GM11168 (cell line): Measurements from ENCODE around the gene IGF2BP2.
"Not testable (repeated sequence)": the region's sequence is repeated elsewhere in the genome, so short reads cannot be mapped to it uniquely, and the experiment has no call there.

Experiments used
- in situ Hi-C: fragments of 300-500 bp; cut with MboI; formaldehyde crosslinking; loops from one replicate; pipeline ENCODE4 v1.12.0; 2022; ENCODE audit warnings: low sequenced_read_pairs; ENCODE audit not compliant: unreplicated experiment

Gene IGF2BP2

DNA sequence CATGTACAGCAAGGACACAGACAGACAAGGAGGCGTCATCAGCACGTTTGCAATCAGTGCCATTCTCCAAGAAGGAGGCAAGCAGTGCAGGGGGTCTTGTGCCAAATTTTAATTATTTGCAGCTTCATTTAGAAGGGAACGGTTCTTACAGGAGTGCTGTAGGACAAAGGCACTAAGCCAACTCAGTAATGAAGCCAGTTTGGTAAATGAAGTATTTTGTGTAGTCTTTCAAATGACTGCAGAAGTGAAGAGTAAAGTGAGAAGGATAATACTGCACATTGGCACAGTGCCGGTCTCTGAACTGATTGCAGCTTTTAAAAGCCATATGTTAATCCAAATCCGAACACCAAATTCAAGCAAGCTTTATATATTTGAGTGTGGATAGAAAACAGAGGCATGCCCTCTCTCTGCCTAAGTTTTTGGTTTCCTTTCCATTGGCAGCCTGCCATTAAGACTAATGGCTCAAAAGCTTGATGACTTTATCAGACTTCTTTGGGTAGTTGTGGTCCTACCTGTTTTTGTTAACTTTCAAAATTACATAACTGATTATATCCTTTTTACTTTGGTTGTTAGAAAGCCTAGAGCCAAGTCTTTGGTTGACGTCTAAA lies 137.5 kb downstream of the IGF2BP2 start:
- in situ Hi-C loops: no loop called here

DNA sequence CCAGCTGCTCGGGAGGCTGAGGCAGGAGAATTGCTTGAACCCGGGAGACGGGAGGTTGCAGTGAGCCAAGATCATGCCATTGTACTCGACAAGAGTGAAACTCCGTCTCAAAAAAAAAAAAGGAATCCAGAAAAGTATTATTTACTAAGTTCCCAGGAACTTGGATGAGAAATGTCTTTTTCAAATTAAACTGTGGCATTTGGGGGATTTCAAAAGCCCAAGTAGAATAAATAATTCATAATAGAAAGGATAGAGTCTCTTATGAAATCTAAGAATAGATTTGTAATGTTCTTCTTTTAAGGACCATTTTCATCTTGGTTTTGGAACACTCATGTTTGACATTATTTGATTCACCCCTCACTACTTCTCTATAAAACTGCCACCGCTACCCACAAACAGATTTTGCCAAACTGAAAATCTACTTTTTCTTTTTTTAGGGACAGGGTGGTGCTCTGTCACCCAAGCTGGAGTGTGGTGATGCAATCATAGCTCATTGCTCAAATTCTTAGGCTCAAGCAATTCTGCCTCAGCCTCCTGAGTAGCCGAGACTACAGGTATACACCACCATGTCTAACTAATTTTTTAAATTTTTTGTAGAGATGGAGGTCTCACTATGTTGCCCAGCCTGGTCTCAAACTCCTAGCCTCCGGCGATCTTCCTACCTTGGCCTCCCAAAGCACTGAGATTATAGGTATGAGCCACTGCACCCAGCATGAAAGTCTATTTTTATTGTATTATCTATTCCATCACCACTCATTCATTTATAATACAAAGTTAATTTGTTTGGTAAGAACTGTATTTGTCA lies 139.4 kb downstream of the IGF2BP2 start:
- in situ Hi-C loops: no loop called here

DNA sequence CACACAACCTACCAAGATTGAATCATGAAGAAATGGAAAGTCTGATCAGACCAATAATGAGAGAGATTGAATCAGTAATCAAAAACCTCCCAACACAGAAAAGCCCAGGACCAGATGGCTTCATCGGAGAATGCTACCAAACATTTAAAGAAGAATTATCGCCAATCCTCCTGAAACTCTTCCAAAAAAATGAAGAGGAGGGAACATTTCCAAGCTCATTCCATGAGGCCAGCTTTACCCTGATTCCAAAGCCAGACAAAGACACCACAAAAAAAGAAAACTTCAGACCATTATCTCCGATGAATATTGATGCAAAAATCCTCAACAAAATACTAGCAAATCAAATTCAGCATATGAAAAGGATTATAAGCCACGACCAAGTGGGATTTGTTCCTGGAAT lies 144.6 kb downstream of the IGF2BP2 start:
- in situ Hi-C loops: no loop called here

DNA sequence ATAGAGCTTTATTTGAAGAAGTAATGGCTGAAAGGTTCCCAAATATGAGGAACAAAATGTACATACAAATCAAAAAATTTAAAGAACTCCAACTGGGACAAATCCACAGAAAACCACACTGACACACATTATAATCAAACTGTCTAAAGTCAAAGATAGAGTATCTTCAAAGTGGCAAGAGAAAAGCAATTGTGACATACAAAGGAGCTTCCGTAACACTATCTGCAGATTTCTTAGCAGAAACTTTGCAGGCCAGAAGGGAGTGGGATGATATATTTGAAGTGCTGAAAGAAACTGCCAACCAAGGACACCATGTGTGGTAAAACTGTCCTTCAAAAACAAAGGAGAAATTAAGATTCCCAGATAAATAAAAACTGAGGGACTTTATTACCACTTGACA lies 146.8 kb downstream of the IGF2BP2 start:
- in situ Hi-C loops: loop anchor here (5.0 kb wide), 1 partner anchor 84 kb away; no protein-coding TSS in a partner anchor

GRCh38 chr3:185677146-185677829 lies 147.6 kb downstream of the IGF2BP2 start:
- in situ Hi-C loops: loop anchor here (5.0 kb wide), 1 partner anchor 85 kb away; no protein-coding TSS in a partner anchor

GRCh38 chr3:185667574-185667973 lies 157.3 kb downstream of the IGF2BP2 start:
- in situ Hi-C loops: no loop called here

DNA sequence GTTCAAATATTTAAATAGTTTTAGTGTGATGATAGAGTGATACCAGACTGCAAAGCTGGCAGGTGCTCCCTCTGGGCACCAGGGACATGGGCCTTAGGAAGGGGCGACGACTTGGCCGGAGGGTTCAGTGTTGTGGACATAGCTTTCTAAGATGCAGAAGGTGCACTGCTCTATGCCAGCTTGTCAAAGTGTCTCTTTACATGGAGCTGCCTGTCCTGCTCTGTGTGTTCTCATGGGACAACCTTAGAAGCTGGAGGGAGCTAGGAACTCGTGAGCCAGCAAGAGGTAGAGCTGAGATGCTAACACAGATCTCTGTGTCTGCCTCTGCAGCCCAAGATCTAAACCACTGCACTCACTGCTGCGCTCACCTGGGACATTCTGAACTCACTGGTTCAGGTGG lies 160.9 kb downstream of the IGF2BP2 start:
- in situ Hi-C loops: no loop called here

DNA sequence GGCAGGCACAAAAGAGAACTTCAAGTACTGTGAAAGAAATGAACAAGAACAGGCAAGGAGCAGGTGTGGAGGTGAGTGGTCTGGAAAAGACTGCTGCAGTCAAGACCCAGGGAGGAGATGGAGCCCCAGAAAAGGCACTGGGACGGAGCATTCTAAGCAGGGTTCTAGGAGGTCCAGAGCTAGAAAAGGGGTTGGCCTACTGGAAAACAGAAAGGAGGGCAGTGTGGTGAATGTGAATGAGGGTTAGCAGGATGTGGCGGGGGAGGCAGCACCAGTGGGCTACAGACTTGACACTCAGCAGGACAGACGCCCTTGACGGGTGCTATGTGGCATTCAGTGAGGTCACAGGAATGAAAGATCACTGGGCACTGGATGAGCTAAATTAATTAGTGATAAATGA lies 163.1 kb downstream of the IGF2BP2 start:
- in situ Hi-C loops: no loop called here

DNA sequence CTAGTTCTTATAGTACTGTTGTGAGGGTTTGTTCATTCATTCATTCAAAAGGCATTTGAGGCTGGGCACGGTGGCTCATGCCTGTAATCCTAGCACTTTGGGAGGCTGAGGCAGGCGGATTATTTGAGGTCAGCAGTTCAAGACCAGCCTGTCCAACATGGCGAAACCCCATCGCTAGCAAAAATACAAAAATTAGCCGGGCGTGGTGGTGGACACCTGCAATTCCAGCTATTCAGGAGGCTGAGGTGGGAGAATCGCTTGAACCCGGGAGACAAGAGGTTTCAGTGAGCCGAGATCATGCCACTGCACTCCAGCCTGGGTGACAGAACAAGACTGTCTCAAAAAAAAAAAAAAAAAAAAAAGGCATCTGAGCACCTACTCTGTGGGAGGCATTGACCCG lies 163.5 kb downstream of the IGF2BP2 start:
- in situ Hi-C loops: not testable (repeated sequence)

DNA sequence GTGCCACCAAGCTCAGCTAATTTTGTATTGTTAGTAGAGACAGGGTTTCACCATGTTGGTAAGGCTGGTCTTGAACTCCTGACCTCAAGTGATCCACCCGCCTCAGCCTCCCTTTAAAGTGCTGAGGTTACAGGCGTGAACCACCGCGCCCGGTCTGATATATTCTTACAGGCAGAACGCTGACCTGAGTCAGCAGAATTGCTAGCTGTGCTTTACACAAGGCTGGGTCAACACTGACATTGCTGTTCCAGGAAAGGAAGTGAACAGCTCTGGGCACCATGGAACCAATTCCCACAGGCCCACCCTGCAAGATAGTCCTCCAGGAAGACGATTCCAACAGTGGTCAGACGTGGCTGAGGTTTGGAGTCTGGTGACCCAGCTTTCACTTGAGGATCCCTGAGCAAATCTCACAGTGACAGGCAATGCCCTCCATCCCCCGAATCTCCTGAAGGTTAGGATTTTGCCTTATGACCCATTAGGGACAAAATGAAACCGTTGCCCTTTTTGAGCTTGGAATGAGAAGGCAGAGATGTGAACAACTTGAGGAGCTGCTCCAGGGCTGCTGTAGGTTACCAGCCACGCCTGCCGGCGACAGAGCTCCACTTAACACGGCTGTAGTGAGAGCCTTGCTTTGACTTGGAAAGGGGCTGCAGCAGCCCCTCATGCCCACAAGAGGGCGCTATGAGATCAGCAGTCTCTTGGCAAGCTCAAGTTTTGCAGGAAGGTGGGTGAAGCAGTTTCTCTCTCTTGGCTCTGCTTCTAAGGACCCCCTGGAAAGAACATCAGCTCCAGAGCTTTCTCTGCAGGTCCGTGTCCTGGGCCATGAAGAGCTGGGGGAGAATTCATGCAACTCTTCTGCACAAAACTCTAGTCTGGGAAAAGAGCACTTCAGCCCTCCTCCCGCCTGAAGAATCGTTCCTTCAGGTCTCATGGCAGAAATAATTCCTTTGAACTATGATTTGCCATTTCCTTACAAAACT lies 164.6 kb downstream of the IGF2BP2 start:
- in situ Hi-C loops: no loop called here

DNA sequence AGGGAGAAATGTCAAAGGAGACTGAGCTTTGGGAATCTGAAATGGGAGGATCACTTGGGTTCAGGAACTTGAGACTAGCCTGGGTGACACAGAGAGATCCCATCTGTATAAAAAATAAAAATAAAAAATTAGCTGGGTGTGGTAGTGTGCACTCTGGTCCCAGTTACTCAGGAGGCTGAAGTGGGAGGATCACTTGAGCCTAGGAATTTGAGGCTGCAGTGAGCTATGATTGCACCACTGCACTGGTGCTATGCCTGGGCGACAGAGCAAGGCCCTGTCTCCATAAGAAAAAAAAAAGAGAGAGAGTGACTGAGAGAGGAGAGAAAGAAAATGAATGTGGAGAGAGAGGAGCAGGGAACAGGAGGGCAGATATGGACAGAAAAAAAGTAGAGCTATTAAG lies 165.9 kb downstream of the IGF2BP2 start:
- in situ Hi-C loops: no loop called here

DNA sequence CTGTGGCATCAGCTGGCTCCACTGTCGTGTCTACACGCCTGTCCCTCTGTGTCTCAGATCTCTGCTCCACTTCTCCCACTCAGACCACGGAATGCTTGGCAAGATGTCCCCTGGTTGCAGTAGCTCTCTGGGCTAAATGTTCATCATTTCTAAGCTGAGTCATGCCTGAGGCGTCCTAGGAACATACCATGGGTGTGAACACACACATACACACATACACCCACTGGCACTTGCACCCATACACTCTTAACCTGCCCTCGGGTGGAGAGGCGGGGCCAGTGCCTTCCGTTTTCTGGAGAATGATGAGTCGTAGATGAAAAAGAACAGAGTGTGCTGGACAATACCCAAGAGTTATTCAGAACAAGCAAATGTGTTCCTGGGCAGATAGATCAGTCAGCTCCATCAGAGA lies 166.3 kb downstream of the IGF2BP2 start:
- in situ Hi-C loops: no loop called here

DNA sequence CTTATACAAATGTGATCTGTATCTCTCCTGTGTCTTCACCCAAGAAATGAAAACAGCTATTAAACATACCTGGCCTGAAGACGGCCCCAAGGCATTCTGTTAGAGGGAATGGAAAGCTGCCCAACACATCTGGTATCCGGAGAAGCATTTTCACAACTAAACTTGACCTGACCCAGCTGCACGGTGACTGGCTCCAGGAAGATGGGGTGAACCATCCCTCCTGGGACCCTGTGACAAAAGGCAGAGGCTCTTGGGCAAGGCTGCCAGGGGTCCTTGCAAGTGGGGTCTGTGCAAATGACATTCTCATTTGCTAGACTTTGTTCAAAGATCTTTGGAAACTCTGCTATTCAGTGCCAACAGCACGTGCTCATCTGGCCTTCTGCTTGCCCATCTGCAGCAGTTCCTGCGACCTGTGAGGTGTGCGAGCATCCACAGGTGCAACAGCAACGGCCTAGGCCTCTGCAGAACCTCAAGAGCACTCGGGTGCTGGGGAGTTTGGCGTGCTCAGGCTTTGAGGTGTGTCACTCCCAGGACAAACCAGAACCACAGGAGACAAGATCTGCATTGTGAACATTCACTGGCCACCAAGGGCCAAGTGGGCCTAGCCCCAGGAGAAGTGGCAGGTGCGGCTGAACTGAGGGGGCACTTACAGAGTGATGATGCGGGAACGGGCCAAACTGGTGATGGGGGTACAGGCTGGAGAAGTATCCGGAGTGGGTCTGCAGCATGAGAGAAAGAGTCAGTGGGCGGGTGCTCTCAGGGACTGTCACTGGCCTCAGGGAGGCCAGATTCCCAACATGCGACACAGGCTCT lies 166.9 kb downstream of the IGF2BP2 start:
- in situ Hi-C loops: no loop called here

DNA sequence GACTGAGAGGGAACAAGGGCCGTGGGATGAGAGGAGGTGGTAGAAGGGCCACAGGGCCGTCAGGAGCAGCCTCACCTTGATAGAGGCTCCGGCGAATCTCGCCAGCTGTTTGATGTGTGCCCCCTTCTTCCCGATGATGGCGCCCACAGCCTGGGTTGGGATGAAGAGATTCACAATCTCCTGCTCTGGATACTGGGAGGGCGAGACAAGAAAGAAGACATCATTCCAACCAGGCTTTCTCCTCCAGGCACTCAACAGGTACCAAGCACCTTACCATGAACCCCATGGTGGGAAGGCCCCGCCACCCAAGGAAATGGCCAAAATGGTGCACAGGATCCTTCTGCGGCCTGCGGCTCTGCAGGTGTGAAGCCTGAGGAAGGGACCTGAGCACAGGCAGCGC lies 167.6 kb downstream of the IGF2BP2 start:
- in situ Hi-C loops: no loop called here

GRCh38 chr3:185656321-185656840 lies 168.5 kb downstream of the IGF2BP2 start:
- in situ Hi-C loops: no loop called here

GRCh38 chr3:185655426-185656320 lies 169.2 kb downstream of the IGF2BP2 start:
- in situ Hi-C loops: no loop called here

DNA sequence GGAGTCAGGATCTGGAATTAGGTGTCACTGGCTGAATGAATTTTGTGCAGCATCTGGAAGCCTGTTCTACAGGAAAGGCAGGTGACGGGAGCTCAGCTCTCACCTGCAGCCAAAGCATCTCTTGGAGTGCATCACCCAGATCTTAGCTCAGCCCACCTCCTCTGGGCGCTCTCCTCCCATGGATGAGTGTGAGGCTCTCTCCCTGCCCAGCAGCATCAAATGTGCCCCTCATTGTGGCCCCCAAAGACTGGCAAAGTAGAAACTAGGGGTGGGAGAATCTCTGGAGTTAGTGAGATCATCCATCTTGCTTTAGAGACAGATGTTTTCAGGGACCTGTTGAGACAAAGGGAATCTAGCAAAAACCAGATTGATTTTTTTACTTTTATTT lies 170.1 kb downstream of the IGF2BP2 start:
- in situ Hi-C loops: loop anchor here (5.0 kb wide), 1 partner anchor 88 kb away; no protein-coding TSS in a partner anchor
